Activated T-helper 9 cell treated with anti-CD3 and anti-CD28 coated beads, Interleukin-2, amount 50 U/mL, for 16 hours (primary cell): Measurements from ENCODE around the gene SLC51A.
"Not testable (repeated sequence)": the region's sequence is repeated elsewhere in the genome, so short reads cannot be mapped to it uniquely, and the experiment has no call there.

ENCODE experiments used
- DNase-seq: peaks from one replicate; pipeline ENCODE4 v3.0.0-alpha.2; 2020; ENCODE audit warnings: low read depth

SLC51A gene

GRCh38 chr3:196241704-196242103, 25.4 kb downstream of the SLC51A start:
- DNase-seq, result no peak

- not testable (repeated sequence) for DNase-seq
Observed at GRCh38 chr3:196244166-196244565, 27.8 kb downstream of the SLC51A start.

DNA sequence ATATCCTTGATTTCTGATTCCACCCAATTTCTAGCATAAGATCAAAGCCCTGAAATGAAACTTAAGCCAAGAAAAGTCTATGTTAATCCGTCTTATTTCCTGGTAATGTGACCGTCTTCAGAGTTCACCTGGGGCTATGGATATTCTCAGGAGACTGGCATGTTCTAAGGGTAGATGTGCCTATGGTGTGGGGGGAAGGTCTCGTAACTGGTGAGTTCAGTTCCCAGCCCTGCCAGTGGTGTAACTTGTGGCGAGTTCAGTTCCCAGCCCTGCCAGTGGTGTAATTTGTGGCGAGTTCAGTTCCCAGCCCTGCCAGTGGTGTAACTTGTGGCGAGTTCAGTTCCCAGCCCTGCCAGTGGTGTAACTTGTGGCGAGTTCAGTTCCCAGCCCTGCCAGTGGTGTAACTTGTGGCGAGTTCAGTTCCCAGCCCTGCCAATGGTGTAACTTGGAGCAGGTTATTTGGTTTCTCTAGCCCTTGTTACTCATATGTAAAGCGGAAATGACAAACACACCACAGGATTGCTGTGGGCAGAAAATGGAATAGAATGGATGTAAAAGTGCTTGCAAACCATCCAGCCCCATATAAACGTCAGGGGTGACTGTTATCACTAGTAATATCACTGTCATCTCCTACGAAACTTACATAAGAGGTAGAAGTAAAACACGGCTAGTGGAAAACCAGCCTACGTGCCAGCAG, 30.4 kb downstream of the SLC51A start:
- peak; percentile 8 for DNase-seq

GRCh38 chr3:196251918-196252317, 35.6 kb downstream of the SLC51A start:
- no peak for DNase-seq

GRCh38 chr3:196254376-196255283, 38.3 kb downstream of the SLC51A start:
- no peak for DNase-seq

DNA sequence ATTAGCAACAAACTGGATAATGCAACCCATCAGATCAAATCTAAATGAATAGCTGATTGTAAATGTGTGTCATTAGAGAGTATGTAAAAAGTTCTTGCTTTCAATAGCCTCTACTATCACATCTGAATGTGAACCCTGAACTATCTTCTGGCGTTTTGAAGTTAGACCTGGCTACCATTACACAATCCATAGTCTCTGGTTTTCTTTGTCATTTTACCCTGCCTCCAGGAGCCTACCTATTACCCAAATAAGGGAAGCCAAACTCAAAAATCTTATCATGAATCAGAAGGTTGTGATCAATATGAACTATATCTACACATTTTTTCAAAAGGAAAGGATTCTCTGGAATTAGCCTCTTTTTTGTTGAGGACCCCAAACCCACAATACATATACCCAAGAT, 39.4 kb downstream of the SLC51A start:
- DNase-seq, result no peak

DNA sequence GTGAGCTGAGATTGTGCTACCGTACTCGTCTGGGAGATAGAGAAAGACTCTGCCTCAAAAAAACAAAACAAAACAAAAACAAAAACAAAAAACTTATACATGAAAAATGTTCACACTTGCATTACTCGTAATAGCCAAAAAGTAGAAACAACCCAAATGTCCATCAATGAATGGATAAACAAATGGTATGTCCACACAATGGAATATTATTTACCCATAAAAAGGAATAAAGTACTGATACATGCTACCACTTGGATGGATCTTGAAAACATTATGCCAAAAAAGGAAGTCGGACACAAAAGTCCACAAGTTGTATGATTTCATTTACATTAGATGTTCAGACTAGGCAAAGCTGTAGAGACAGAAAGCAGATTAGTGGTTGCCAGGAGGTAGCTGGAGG, 44.5 kb downstream of the SLC51A start:
- DNase-seq, result no peak

DNA sequence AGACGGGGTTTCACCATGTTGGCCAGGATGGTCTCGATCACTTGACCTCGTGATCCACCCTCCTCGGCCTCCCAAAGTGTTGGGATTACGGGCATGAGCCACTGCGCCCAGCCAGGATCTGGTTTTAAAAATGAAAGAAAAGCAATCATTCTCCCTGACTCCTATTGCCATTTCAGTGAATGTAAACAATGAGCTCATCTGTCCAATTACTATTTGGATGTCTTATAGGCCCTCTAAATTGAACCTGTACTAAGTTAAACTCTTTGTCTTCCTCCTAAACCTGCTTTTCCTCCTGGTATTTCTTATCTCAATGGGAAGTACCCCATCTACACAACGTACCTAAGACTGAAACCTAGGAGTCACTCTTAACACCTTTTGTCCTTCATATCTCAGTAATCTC, 47.5 kb downstream of the SLC51A start:
- no peak for DNase-seq

DNA sequence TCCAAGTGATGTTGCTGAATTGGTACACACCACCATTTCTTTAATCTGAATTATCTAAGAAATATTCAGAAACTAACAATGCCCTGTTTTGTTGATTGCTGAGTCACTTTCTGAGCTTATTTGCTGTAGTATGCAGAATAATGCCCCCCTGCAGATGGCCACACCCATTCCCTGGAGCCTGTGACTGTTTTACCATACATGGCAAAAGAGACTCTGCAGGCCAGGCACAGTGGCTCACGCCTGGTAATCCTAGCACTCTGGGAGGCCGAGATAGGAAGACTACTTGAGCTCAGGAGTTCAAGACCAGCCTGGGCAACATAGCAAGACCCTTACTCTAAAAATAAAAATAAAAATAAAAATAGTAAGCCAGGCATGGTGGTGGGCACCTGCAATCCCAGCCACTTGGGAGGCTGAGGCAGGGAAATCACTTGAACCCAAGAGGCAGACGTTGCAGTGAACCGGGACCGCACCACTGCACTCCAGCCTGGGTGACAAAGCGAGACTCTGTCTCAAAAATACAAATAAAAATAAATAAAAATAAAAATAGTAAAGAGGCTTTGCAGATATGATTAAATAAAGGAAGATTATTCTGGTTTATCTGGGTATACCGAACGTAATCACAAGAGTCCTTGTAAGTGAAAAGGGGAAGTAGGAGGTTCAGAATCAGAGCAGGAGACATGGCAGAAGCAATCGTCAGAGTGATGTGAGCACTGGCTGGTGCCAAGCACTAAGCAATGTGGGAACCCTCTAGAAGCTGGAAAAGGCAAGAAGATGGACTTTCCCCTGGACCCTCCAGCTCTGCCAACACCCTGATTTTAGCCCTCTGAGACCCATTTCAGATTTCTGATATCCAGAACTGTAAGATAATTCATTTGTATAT, 52.2 kb downstream of the SLC51A start:
- DNase-seq, result no peak

- no peak for DNase-seq
Observed at GRCh38 chr3:196270499-196270898, 54.2 kb downstream of the SLC51A start.

DNA sequence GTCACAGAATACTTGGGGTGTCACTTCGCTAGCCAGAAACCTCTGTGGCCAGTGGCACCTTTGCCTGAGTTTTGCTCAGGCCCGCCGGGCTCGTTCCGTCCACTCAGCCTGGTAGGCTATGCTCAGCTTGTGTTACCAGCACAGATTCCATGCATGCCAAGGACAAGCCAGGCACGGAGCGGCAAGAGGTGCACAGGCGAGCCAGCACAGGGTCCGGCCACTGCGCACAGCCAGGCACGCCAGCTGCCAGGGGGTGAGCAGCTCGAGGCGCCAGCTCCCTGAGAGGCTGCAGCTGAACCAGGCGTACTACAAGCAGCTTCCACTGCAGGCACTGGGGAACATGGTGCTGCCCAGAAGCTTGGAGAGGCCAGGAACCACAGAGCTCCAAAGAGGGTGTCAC, 56.5 kb downstream of the SLC51A start:
- no peak for DNase-seq

DNA sequence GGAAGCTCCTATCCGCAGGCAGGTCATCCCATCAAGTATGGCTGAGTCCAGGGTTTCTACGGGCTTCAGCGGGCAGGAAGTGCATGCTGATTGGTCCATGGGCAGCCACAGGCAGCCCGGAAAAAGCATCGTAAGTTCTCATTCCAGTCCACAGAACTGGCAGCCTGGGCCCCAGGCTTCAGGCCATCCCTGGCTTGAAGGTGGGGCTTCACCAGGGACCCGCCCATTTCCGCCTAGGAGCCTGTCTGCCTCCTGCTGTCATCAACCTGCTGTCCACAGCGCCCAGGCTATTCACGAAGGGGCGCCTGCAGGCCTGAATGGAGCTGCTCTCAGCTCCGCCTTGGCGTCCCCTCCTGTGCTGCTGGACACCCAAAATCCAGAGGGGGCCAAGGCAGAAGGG, 57.3 kb downstream of the SLC51A start:
- DNase-seq, result no peak

- DNase-seq, result peak; percentile 35
Observed at GRCh38 chr3:196274585-196274984, 58.3 kb downstream of the SLC51A start.

DNA sequence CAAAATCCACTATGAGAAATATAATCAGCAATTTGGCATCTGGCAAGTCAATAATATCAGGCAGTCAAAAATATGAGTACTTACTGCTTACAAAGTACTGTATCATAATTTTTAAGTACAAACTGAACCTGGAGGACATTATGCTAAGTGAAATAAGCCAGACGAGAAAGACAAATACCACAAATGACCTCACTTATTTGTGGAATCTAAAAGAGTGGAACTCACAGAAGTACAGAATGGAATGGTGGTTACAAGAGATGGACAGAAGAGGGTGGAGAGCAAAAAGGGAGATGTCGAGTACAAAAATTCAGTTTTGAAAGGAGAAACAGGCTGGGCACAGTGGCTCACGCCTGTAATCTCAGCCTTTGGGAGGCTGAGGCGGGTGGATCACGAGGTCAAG, 58.8 kb downstream of the SLC51A start:
- no peak for DNase-seq

GRCh38 chr3:196280689-196281440, 64.5 kb downstream of the SLC51A start:
- DNase-seq, result no peak

DNA sequence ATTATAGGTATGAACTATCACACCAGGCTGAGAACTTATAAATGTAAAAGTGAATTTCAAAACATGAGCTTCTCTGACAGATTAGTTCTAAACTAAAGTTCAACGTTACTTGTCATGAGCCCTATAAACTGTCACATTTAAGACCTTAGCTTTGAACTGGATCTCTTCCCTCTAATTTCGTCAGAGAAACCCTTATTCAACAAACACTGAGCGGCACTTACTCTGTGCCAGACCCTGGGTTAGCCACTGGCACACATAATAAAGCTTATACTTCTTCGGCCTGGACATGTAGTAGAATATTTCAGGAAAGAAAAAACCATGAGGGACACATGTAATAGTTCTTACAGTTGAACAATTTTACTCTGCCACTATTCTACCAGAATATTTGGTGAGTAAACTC, 65.6 kb downstream of the SLC51A start:
- DNase-seq, result no peak
